ENCODE measurements around the gene VPS25.

DNA sequence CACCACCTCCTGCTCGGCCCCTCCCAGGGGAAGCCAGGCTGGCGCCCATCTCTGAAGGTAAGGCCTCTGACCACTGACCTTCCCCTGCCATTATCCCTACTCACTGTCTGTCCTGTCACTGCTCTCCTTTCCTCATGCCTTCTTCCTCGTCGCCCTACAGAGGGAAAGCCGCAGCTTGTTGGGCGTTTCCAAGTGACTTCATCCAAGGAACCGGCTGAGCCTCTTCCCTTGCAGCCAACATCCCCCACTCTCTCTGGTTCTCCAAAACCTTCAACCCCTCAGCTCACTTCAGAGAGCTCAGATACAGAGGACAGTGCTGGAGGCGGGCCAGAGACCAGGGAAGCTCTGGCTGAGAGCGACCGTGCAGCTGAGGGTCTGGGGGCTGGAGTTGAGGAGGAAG, 22.2 kb downstream of the VPS25 start:
- TF ChIP-seq YY1 (IDR thresholded peaks at IDR 0.05; ENCODE audit: insufficient read depth, insufficient read length) = no peak
- TF ChIP-seq ZNF274 (IDR thresholded peaks at IDR 0.05; ENCODE audit: low read depth, low read length) = no peak
- TF ChIP-seq SUZ12 (IDR thresholded peaks at IDR 0.05; ENCODE audit: extremely low read depth, insufficient read depth, insufficient read length) = no peak

Measured in NT2/D1 (cell line).